GM12875 (cell line): ENCODE measurements around the gene LIMA1.
"Not testable (repeated sequence)": the region's sequence is repeated elsewhere in the genome, so short reads cannot be mapped to it uniquely, and the experiment has no call there.

ENCODE experiments used
- H3K4me3 ChIP-seq: one replicate; pipeline ENCODE4 v1.5.1; 2011; ENCODE audit warnings: low read depth, low read length, control low read depth
- CTCF ChIP-seq: IDR thresholded peaks from 2 replicates; pipeline ENCODE4 v1.5.1; 2011; ENCODE audit warnings: low read depth, mild to moderate bottlenecking, control low read depth, inconsistent platforms, low read length, moderate library complexity, borderline replicate concordance; ENCODE audit not compliant: insufficient read depth

The LIMA1 gene

GRCh38 chr12:50279501-50279900 lies 3.8 kb downstream of the LIMA1 start:
- TF ChIP-seq CTCF: no peak
- H3K4me3 ChIP-seq: no peak overlapping the region

GRCh38 chr12:50276912-50277671 lies 6.2 kb downstream of the LIMA1 start:
- TF ChIP-seq CTCF: no peak
- H3K4me3 ChIP-seq: no peak overlapping the region

- TF ChIP-seq CTCF: no peak
Measured at GRCh38 chr12:50276068-50276467, 7.3 kb downstream of the LIMA1 start.

GRCh38 chr12:50275556-50275955 lies 7.8 kb downstream of the LIMA1 start:
- TF ChIP-seq CTCF: no peak
- H3K4me3 ChIP-seq: no peak overlapping the region

More at GRCh38 chr12:50276068-50276467, 7.3 kb downstream of the LIMA1 start:
- H3K4me3 ChIP-seq: no peak overlapping the region

- not testable (repeated sequence) for H3K4me3 ChIP-seq
Measured at GRCh38 chr12:50275127-50275526, 8.2 kb downstream of the LIMA1 start.

GRCh38 chr12:50271724-50272247 lies 11.5 kb downstream of the LIMA1 start:
- no peak for TF ChIP-seq CTCF
- H3K4me3 ChIP-seq: no peak overlapping the region

- H3K4me3 ChIP-seq: no peak overlapping the region
- no peak for TF ChIP-seq CTCF
Measured at GRCh38 chr12:50268482-50268881, 14.8 kb downstream of the LIMA1 start.
